HepG2 (cell line): ENCODE data around the gene IPO13. TPM values are rescaled to one million over a fixed set of nuclear protein-coding genes. Genes with fewer than 3 reads are reported as not detected.

Experiments used
- ATAC-seq: fragments of 200-7000 bp; cut with Tn5 transposase; 3 replicates; pipeline ENCODE4 v1.9.1; 2020; ENCODE audit warnings: mild to moderate bottlenecking, moderate library complexity
- BruUV-seq: library from RNA; stranded (reverse); fragments of 400-500 nt; replicated peaks from 2 replicates; lab custom pipeline; 2021; lab: Mats Ljungman, UMichigan
- CTCF ChIA-PET: fragments of 300-600 bp; formaldehyde crosslinking; extraction: SDS; loops from one replicate; lab custom pipeline; 2021; ENCODE audit warnings: low total read pairs, inconsistent platforms, low intra/inter-chr PET ratio; lab: Yijun Ruan, JAX
- POLR2A ChIA-PET: fragments of 350-600 bp; sonication (Branson Sonifier 250); formaldehyde crosslinking; loops from one replicate; lab custom pipeline; 2020; ENCODE audit warnings: antibody characterized with exemption, inconsistent platforms; lab: Yijun Ruan, JAX
- DNase-seq: peaks from one replicate; pipeline ENCODE4 v3.0.0-alpha.2; 2015; ENCODE audit warnings: low spot score
- FAIRE-seq: peaks from 3 replicates; lab custom pipeline; 2011; peaks lifted over from hg19 to GRCh38; lab: Jason Lieb, UNC
- H2AFZ ChIP-seq: one replicate; pipeline ENCODE4 v1.6.1; 2011; ENCODE audit warnings: low read length, inconsistent platforms
- H3K27ac ChIP-seq: fragments of 300-600 bp; 3 replicates; pipeline ENCODE4 v1.8.0; 2011; ENCODE audit warnings: mixed run types, mild to moderate bottlenecking, mixed read lengths, low read length, inconsistent platforms; ENCODE audit not compliant: insufficient read depth; ENCODE audit errors: extremely low read length
- H3K27me3 ChIP-seq, 2 experiments: fragments of 200-600 bp in 1 of 2; 2 replicates in 1 of 2; 3 replicates in 1 of 2; pipeline versions ENCODE4 v1.6.0 to v1.8.0; 2011; ENCODE audit warnings: low read length in 2 of 2, mild to moderate bottlenecking in 2 of 2, moderate library complexity in 2 of 2, inconsistent platforms in 1 of 2; ENCODE audit not compliant: insufficient read depth in 2 of 2, control insufficient read depth in 1 of 2
- H3K36me3 ChIP-seq, 2 experiments: fragments of 200-600 bp in 1 of 2; replicated peaks in 1 of 2; 2 replicates in 1 of 2; 3 replicates in 1 of 2; pipeline versions ENCODE4 v1.5.1 to v1.8.0; 2011; ENCODE audit warnings: low read length in 2 of 2, inconsistent platforms in 1 of 2; ENCODE audit not compliant: insufficient read depth in 2 of 2, control insufficient read depth in 1 of 2
- H3K4me1 ChIP-seq: 2 replicates; pipeline ENCODE4 v1.5.1; 2012; ENCODE audit warnings: low read length, inconsistent platforms; ENCODE audit not compliant: insufficient read depth
- H3K4me2 ChIP-seq: 2 replicates; pipeline ENCODE4 v1.6.0; 2011; ENCODE audit warnings: low read depth, low read length, inconsistent platforms
- H3K4me3 ChIP-seq, 3 experiments: fragments of 200-600 bp in 1 of 3; sonication (generic), shearing (Covaris generic) in 1 of 3; replicated peaks in 1 of 3; 2 replicates each; pipeline ENCODE4 v1.5.1; 2011 to 2016; ENCODE audit warnings: low read length in 3 of 3, inconsistent platforms in 2 of 3, low read depth in 2 of 3, mild to moderate bottlenecking in 2 of 3, control low read depth in 1 of 3, mixed read lengths in 1 of 3; ENCODE audit not compliant: insufficient read depth in 1 of 3
- H3K79me2 ChIP-seq: one replicate; pipeline ENCODE4 v1.6.1; 2011; ENCODE audit warnings: low read length, inconsistent platforms; ENCODE audit not compliant: insufficient read depth
- H3K9ac ChIP-seq: 2 replicates; pipeline ENCODE4 v1.6.0; 2011; ENCODE audit warnings: mild to moderate bottlenecking, low read depth, low read length, inconsistent platforms; ENCODE audit not compliant: insufficient read depth
- H3K9me3 ChIP-seq: 2 replicates; pipeline ENCODE4 v1.5.1; 2012; ENCODE audit warnings: mild to moderate bottlenecking, low read length
- H4K20me1 ChIP-seq: 2 replicates; pipeline ENCODE4 v1.6.0; 2011; ENCODE audit warnings: inconsistent platforms, mild to moderate bottlenecking, low read length, moderate library complexity; ENCODE audit not compliant: insufficient read depth
- CBX2 ChIP-seq, 2 experiments: fragments of 200-600 bp in 1 of 2; sonication (generic); formaldehyde crosslinking in 1 of 2; IDR thresholded peaks; 2 replicates each; pipeline versions ENCODE4 v1.7.0 to v1.8.1; 2018 to 2022; ENCODE audit warnings: low read depth in 2 of 2, low read length in 1 of 2, mild to moderate bottlenecking in 1 of 2, missing genetic modification reagents in 1 of 2
- HNRNPL ChIP-seq: fragments of 200-400 bp; formaldehyde crosslinking; IDR thresholded peaks from 2 replicates; pipeline ENCODE4 v1.6.1; 2017; ENCODE audit warnings: mild to moderate bottlenecking, low read depth, low read length
- NR2F6 ChIP-seq, 2 experiments: IDR thresholded peaks; 2 replicates each; pipeline ENCODE4 v1.6.1; 2016; ENCODE audit warnings: antibody characterized with exemption in 1 of 2, mild to moderate bottlenecking in 1 of 2
- ONECUT2 ChIP-seq: sonication (generic); formaldehyde crosslinking; IDR thresholded peaks from 2 replicates; pipeline ENCODE4 v1.4.0; 2020; ENCODE audit warnings: missing genetic modification reagents
- SATB2 ChIP-seq: sonication (generic); formaldehyde crosslinking; IDR thresholded peaks from 2 replicates; pipeline ENCODE4 v1.5.0; 2020; ENCODE audit warnings: missing genetic modification reagents
- SNRNP70 ChIP-seq: fragments of 200-400 bp; formaldehyde crosslinking; IDR thresholded peaks from 2 replicates; pipeline ENCODE4 v1.6.1; 2017; ENCODE audit warnings: mild to moderate bottlenecking, low read depth, low read length, moderate library complexity
- ZNF33B ChIP-seq: sonication (generic); formaldehyde crosslinking; IDR thresholded peaks from 2 replicates; pipeline ENCODE4 v1.5.1; 2020; ENCODE audit warnings: mild to moderate bottlenecking, missing genetic modification reagents
- ZSCAN20 ChIP-seq: sonication (generic); formaldehyde crosslinking; IDR thresholded peaks from 2 replicates; pipeline ENCODE4 v1.4.0; 2020; ENCODE audit warnings: missing genetic modification reagents, mild to moderate bottlenecking, borderline replicate concordance
- WGBS: methylation state at CpG from one replicate; pipeline ENCODE4 v1.1.6; 2017; ENCODE audit warnings: low lambda C conversion rate; 5-methylcytosine and 5-hydroxymethylcytosine counted together
- in situ Hi-C: cut with HindIII; loops from 2 replicates; pipeline ENCODE4 v1.10.0; 2017; ENCODE audit warnings: low pct_unique_long_range_greater_than_20kb; ENCODE audit not compliant: extremely low pct_ligation_motif_present
- intact Hi-C: fragments of 100-400 bp; cut with micrococcal nuclease; formaldehyde crosslinking; loops from one replicate; pipeline ENCODE4 v1.10.0; 2022; ENCODE audit not compliant: unreplicated experiment
- polyA plus RNA-seq, 8 experiments: library from polyadenylated mRNA; depleted of rRNA in 3 of 8; stranded (reverse) in 7 of 8; unstranded in 1 of 8; fragments of >200 nt; fragmentation: Illumina TruSeq in 4 of 8; extraction: Trizol in 4 of 8; gene quantifications; 2 replicates each; pipeline versions ENCODE4 v1.2.1 to v1.2.3, GENCODE V29; 2011 to 2016; ENCODE audit warnings: low read depth in 4 of 8, missing spikeins in 1 of 8, mixed read lengths in 1 of 8; ENCODE audit not compliant: insufficient read depth in 1 of 8
- total RNA-seq, 5 experiments: library from RNA; depleted of rRNA; stranded (reverse); fragments of >200 nt; fragmentation: Illumina TruSeq; extraction: Trizol; gene quantifications; 2 replicates each; pipeline ENCODE4 v1.2.3, GENCODE V29; 2016; ENCODE audit warnings: low read depth in 1 of 5
- TF ChIP-seq, protein P1 (sequence below): IDR thresholded peaks from 2 replicates; pipeline ENCODE4 v1.6.1; 2012; ENCODE audit warnings: low read length, improper control_type of control experiment
- TF ChIP-seq, protein P2 (sequence below): sonication (generic); formaldehyde crosslinking; conservative IDR thresholded peaks from 2 replicates; pipeline ENCODE4 v1.8.0; 2022; ENCODE audit warnings: missing genetic modification reagents

IPO13 gene
- total and polyA plus RNA-seq, 2 of the 13 experiments (the other 11 are each of a cell fraction or from before 2014, with no cell fraction given) = 12.9 to 15.6 TPM

DNA sequence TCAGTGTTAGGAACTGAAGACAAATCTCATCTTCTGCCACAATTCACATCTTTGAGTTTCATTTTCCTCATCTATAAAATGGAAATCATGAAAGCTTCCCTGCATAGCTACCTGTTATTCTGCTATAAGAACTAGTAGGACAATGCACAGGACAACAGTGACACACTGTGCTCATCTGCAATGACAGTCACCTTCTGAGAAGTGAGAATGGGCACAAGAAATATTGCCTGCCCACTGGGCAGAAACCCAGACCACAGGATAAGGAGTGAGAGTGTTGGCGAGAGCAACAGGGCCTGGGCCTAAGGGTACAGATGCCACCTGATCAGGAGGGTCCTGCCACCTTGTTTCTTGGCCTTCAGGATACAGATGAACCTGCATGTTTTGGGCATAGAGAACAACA lies 36.4 kb upstream of the IPO13 start (continued):
- no peak for TF ChIP-seq CBX2 (IDR thresholded peaks at IDR 0.05; ENCODE audit: low read depth, low read length)
- no peak for TF ChIP-seq CBX2 (CRISPR knock-in tag; IDR thresholded peaks at IDR 0.05; ENCODE audit: low read depth)
- TF ChIP-seq ONECUT2 (CRISPR knock-in tag) = no peak
- TF ChIP-seq NR2F6 (IDR thresholded peaks at IDR 0.05) = no peak
- TF ChIP-seq NR2F6 (CRISPR knock-in tag; IDR thresholded peaks at IDR 0.05) = no peak
- TF ChIP-seq, protein P1, sequence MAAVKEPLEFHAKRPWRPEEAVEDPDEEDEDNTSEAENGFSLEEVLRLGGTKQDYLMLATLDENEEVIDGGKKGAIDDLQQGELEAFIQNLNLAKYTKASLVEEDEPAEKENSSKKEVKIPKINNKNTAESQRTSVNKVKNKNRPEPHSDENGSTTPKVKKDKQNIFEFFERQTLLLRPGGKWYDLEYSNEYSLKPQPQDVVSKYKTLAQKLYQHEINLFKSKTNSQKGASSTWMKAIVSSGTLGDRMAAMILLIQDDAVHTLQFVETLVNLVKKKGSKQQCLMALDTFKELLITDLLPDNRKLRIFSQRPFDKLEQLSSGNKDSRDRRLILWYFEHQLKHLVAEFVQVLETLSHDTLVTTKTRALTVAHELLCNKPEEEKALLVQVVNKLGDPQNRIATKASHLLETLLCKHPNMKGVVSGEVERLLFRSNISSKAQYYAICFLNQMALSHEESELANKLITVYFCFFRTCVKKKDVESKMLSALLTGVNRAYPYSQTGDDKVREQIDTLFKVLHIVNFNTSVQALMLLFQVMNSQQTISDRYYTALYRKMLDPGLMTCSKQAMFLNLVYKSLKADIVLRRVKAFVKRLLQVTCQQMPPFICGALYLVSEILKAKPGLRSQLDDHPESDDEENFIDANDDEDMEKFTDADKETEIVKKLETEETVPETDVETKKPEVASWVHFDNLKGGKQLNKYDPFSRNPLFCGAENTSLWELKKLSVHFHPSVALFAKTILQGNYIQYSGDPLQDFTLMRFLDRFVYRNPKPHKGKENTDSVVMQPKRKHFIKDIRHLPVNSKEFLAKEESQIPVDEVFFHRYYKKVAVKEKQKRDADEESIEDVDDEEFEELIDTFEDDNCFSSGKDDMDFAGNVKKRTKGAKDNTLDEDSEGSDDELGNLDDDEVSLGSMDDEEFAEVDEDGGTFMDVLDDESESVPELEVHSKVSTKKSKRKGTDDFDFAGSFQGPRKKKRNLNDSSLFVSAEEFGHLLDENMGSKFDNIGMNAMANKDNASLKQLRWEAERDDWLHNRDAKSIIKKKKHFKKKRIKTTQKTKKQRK = no peak
- no peak for TF ChIP-seq ZNF33B

GRCh38 chr1:43912607-43913006 lies 34.1 kb upstream of the IPO13 start:
- DNase-seq (no peak), FAIRE-seq (no peak), ATAC-seq (peak; percentile 55; the same call in 2 of the 3 replicates)
- Histone ChIP-seq H3K9ac (no peak overlapping the region), H3K4me2 (no peak overlapping the region), H3K4me3 (no peak overlapping the region), H3K9me3 (no peaks in the 10 kb centered on the region), H3K27ac (no peak overlapping the region), H3K79me2 (no peaks in the 10 kb centered on the region), H2AFZ (no peak overlapping the region), H3K4me1 (no peaks in the 10 kb centered on the region), H4K20me1 (no peaks in the 10 kb centered on the region), H3K36me3 (no peaks in the 10 kb centered on the region), H3K27me3 (no peaks in the 10 kb centered on the region)
- intact Hi-C loops (no loop called here), in situ Hi-C loops (no loop called here)
- CTCF ChIA-PET = no interaction called here
- TF ChIP-seq HNRNPL (no peak), SNRNP70 (no peak), SATB2 (CRISPR knock-in tag) (no peak), ZSCAN20 (CRISPR knock-in tag) (no peak)
- TF ChIP-seq, protein P2, sequence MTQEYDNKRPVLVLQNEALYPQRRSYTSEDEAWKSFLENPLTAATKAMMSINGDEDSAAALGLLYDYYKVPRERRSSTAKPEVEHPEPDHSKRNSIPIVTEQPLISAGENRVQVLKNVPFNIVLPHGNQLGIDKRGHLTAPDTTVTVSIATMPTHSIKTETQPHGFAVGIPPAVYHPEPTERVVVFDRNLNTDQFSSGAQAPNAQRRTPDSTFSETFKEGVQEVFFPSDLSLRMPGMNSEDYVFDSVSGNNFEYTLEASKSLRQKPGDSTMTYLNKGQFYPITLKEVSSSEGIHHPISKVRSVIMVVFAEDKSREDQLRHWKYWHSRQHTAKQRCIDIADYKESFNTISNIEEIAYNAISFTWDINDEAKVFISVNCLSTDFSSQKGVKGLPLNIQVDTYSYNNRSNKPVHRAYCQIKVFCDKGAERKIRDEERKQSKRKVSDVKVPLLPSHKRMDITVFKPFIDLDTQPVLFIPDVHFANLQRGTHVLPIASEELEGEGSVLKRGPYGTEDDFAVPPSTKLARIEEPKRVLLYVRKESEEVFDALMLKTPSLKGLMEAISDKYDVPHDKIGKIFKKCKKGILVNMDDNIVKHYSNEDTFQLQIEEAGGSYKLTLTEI (CRISPR knock-in tag) = no peak
- POLR2A ChIA-PET = no interaction called here
- WGBS = 77% methylated on average over 1 of the region's 2 CpGs
- BruUV-seq = no TSS peak
